GM21529 (cell line): ENCODE measurements around the gene TIAL1.
"Not testable (repeated sequence)": the region's sequence is repeated elsewhere in the genome, so short reads cannot be mapped to it uniquely, and the experiment has no call there.

Experiments
- ATAC-seq: cut with Tn5 transposase; IDR thresholded peaks from one replicate; pipeline ENCODE4 v1.9.1; 2021; ENCODE audit not compliant: unreplicated experiment

Gene TIAL1

GRCh38 chr10:119550827-119551226, 45.9 kb downstream of the TIAL1 start:
- no peak for ATAC-seq

- no peak for ATAC-seq
Measured at GRCh38 chr10:119549247-119549999, 47.3 kb downstream of the TIAL1 start.

- no peak for ATAC-seq
Measured at GRCh38 chr10:119546009-119546408, 50.8 kb downstream of the TIAL1 start.

GRCh38 chr10:119545310-119545709, 51.5 kb downstream of the TIAL1 start:
- ATAC-seq: no peak

GRCh38 chr10:119543814-119544642, 52.7 kb downstream of the TIAL1 start:
- no peak for ATAC-seq

- peak; percentile 44 for ATAC-seq
Measured at GRCh38 chr10:119542988-119543813, 53.6 kb downstream of the TIAL1 start.

GRCh38 chr10:119542357-119542987, 54.3 kb downstream of the TIAL1 start, which contains the start of gene RGS10:
Gene RGS10, minus strand, starts transcription at chr10:119542719. Its CDS starts 81 bp downstream, at chr10:119542638.
- ATAC-seq: peak; percentile 76

GRCh38 chr10:119541459-119542356, 55.1 kb downstream of the TIAL1 start:
- ATAC-seq: peak; percentile 14

GRCh38 chr10:119541046-119541445, 55.7 kb downstream of the TIAL1 start:
- ATAC-seq: no peak

- ATAC-seq: no peak
Measured at GRCh38 chr10:119540038-119540437, 56.7 kb downstream of the TIAL1 start.

GRCh38 chr10:119539359-119539825, 57.4 kb downstream of the TIAL1 start:
- no peak for ATAC-seq

GRCh38 chr10:119538632-119539358, 58.0 kb downstream of the TIAL1 start:
- no peak for ATAC-seq

- no peak for ATAC-seq
Measured at GRCh38 chr10:119537953-119538630, 58.7 kb downstream of the TIAL1 start.

- no peak for ATAC-seq
Measured at GRCh38 chr10:119536508-119537025, 60.2 kb downstream of the TIAL1 start.

GRCh38 chr10:119535837-119536507, 60.8 kb downstream of the TIAL1 start:
- ATAC-seq: no peak

- no peak for ATAC-seq
Measured at GRCh38 chr10:119535305-119535704, 61.5 kb downstream of the TIAL1 start.

GRCh38 chr10:119533473-119533872, 63.3 kb downstream of the TIAL1 start:
- ATAC-seq: no peak

- not testable (repeated sequence) for ATAC-seq
Measured at GRCh38 chr10:119532791-119533190, 64.0 kb downstream of the TIAL1 start.
